NCI-H69 (cell line): ENCODE results near the gene PREX1.

Experiments used
- DNase-seq: peaks from one replicate; lab custom pipeline; 2025; lab: John Stamatoyannopoulos, UW

Gene PREX1

GRCh38 chr20:48681873-48682426 is 145.8 kb downstream of the PREX1 start:
- DNase-seq = no peak

GRCh38 chr20:48681201-48681872 is 146.5 kb downstream of the PREX1 start:
- no peak for DNase-seq

GRCh38 chr20:48680650-48681049 is 147.1 kb downstream of the PREX1 start:
- no peak for DNase-seq

GRCh38 chr20:48679599-48679998 is 148.2 kb downstream of the PREX1 start:
- no peak for DNase-seq

- DNase-seq = no peak
Observed at GRCh38 chr20:48679011-48679410, 148.8 kb downstream of the PREX1 start.

- DNase-seq = no peak
Observed at GRCh38 chr20:48678421-48678820, 149.4 kb downstream of the PREX1 start.

GRCh38 chr20:48676795-48677460 is 150.9 kb downstream of the PREX1 start:
- DNase-seq = no peak

GRCh38 chr20:48676125-48676524 is 151.7 kb downstream of the PREX1 start:
- DNase-seq = no peak

GRCh38 chr20:48674461-48674860 is 153.3 kb downstream of the PREX1 start:
- DNase-seq = no peak

- no peak for DNase-seq
Observed at GRCh38 chr20:48673507-48673906, 154.3 kb downstream of the PREX1 start.

- DNase-seq = no peak
Observed at GRCh38 chr20:48672324-48672723, 155.5 kb downstream of the PREX1 start.

- DNase-seq = no peak
Observed at GRCh38 chr20:48671141-48671540, 156.7 kb downstream of the PREX1 start.

GRCh38 chr20:48669946-48670605 is 157.7 kb downstream of the PREX1 start:
- DNase-seq = peak; percentile 50

GRCh38 chr20:48668451-48668946 is 159.3 kb downstream of the PREX1 start:
- peak; percentile 64 for DNase-seq

- peak; percentile 17 for DNase-seq
Observed at GRCh38 chr20:48667889-48668413, 159.8 kb downstream of the PREX1 start.

GRCh38 chr20:48667481-48667880 is 160.3 kb downstream of the PREX1 start:
- DNase-seq = no peak

GRCh38 chr20:48665785-48666184 is 162.0 kb downstream of the PREX1 start:
- no peak for DNase-seq

- DNase-seq = no peak
Observed at GRCh38 chr20:48662711-48663110, 165.1 kb downstream of the PREX1 start.

GRCh38 chr20:48661575-48662455 is 166.0 kb downstream of the PREX1 start:
- no peak for DNase-seq

- no peak for DNase-seq
Observed at GRCh38 chr20:48660788-48661187, 167.0 kb downstream of the PREX1 start.

- DNase-seq = no peak
Observed at GRCh38 chr20:48659858-48660257, 167.9 kb downstream of the PREX1 start.
